ENCODE results near the gene SLC47A1. TPM values are rescaled to one million over a fixed set of nuclear protein-coding genes. Genes with fewer than 3 reads are reported as not detected.

The SLC47A1 gene
- total RNA-seq, 3 donors from 2014 or later = 3.8 to 22.1 (median 8.8) TPM

- Histone ChIP-seq H3K27ac (no peak overlapping the region), H3K27me3 (no peaks in the 10 kb centered on the region), H3K4me3 (no peak overlapping the region), H3K4me1 (no peaks in the 10 kb centered on the region), H3K36me3 (no peaks in the 10 kb centered on the region), H3K9me3 (no peaks in the 10 kb centered on the region)
- TF ChIP-seq POLR2A (IDR thresholded peaks at IDR 0.05) (no peak), CTCF (IDR thresholded peaks at IDR 0.05) (no peak), POLR2AphosphoS5 (IDR thresholded peaks at IDR 0.05) (no peak)
- intact Hi-C loops (cut with DNase I; ENCODE audit: low total_unique reads) = no loop called here
- no peak for DNase-seq (ENCODE audit: low spot score in 2 of 2)
These were observed 19.4 kb downstream of the SLC47A1 start for GRCh38 chr17:19553036-19553435.

GRCh38 chr17:19554393-19554792 lies 20.7 kb downstream of the SLC47A1 start:
- no peak for DNase-seq (ENCODE audit: low spot score in 2 of 2)
- no peaks in the 10 kb centered on the region for H3K4me1 ChIP-seq
- no peak overlapping the region for H3K4me3 ChIP-seq
- no peaks in the 10 kb centered on the region for H3K27me3 ChIP-seq
- H3K36me3 ChIP-seq = no peaks in the 10 kb centered on the region
- no peak overlapping the region for H3K27ac ChIP-seq
- peaks cover 0 to 6% of the 10 kb centered on the region in 2 donors for H3K9me3 ChIP-seq
- no peak for TF ChIP-seq POLR2A (IDR thresholded peaks at IDR 0.05)
- no peak for TF ChIP-seq CTCF (IDR thresholded peaks at IDR 0.05)
- TF ChIP-seq POLR2AphosphoS5 (IDR thresholded peaks at IDR 0.05) = no peak
- intact Hi-C loops (cut with DNase I; ENCODE audit: low total_unique reads) = no loop called here

DNA sequence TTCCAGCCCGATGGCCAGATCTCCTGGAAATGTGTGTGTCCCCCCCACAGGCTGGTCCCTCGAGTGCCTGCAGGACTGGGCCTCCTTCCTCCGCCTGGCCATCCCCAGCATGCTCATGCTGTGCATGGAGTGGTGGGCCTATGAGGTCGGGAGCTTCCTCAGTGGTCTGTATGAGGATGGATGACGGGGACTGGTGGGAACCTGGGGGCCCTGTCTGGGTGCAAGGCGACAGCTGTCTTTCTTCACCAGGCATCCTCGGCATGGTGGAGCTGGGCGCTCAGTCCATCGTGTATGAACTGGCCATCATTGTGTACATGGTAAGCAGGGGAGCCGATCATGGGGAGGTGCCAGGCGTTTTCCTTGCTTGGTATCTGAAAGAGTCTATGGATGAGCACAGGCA lies 22.1 kb downstream of the SLC47A1 start:
- intact Hi-C loops (cut with DNase I; ENCODE audit: low total_unique reads) = no loop called here
- Histone ChIP-seq H3K9me3 (peaks cover 0 to 6% of the 10 kb centered on the region in 2 donors), H3K36me3 (no peaks in the 10 kb centered on the region), H3K27me3 (no peaks in the 10 kb centered on the region), H3K27ac (no peak overlapping the region), H3K4me1 (no peaks in the 10 kb centered on the region), H3K4me3 (no peak overlapping the region)
- no peak for TF ChIP-seq POLR2AphosphoS5 (IDR thresholded peaks at IDR 0.05)
- TF ChIP-seq CTCF (IDR thresholded peaks at IDR 0.05) = no peak
- no peak for TF ChIP-seq POLR2A (IDR thresholded peaks at IDR 0.05)
- DNase-seq (ENCODE audit: low spot score in 2 of 2) = no peak

DNA sequence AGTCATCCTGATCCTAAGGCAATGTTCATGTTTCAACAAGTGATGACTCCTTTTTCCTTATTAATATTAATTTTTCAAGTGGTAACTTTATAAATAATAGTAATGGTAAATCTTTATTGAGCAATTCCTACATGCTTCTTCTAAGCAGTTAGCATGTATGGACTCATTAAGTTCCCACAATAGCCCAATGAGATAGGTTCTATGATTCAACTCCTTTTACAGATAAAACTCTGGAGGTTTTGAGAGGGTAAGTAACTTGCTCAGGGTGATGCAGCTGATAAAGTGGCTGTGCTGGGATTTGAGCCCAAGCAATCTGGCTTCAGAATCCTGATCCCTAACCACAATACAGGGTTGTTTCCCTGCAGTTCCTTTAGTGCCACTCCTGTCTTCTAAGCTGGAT lies 25.3 kb downstream of the SLC47A1 start:
- no peaks in the 10 kb centered on the region for H3K36me3 ChIP-seq
- DNase-seq (ENCODE audit: low spot score in 2 of 2) = no peak
- TF ChIP-seq POLR2A (IDR thresholded peaks at IDR 0.05) = no peak
- no peak for TF ChIP-seq POLR2AphosphoS5 (IDR thresholded peaks at IDR 0.05)
- TF ChIP-seq CTCF (IDR thresholded peaks at IDR 0.05) = no peak
- intact Hi-C loops (cut with DNase I; ENCODE audit: low total_unique reads) = no loop called here
- no peaks in the 10 kb centered on the region for H3K27me3 ChIP-seq
- H3K4me3 ChIP-seq = no peak overlapping the region
- H3K4me1 ChIP-seq = no peaks in the 10 kb centered on the region
- no peak overlapping the region for H3K27ac ChIP-seq
- peaks cover 0 to 6% of the 10 kb centered on the region in 2 donors for H3K9me3 ChIP-seq

- intact Hi-C loops (cut with DNase I; ENCODE audit: low total_unique reads) = no loop called here
- Histone ChIP-seq H3K36me3 (no peaks in the 10 kb centered on the region), H3K4me3 (no peak overlapping the region), H3K9me3 (peaks cover 0 to 6% of the 10 kb centered on the region in 2 donors), H3K27ac (no peak overlapping the region), H3K4me1 (no peaks in the 10 kb centered on the region), H3K27me3 (no peaks in the 10 kb centered on the region)
- TF ChIP-seq CTCF (IDR thresholded peaks at IDR 0.05) (no peak), POLR2A (IDR thresholded peaks at IDR 0.05) (no peak), POLR2AphosphoS5 (IDR thresholded peaks at IDR 0.05) (no peak)
- no peak for DNase-seq (ENCODE audit: low spot score in 2 of 2)
These were observed 28.2 kb downstream of the SLC47A1 start for GRCh38 chr17:19561697-19562318.
